Spinal cord (tissue), 10 donors: ENCODE data around the gene PPP1R15B. TPM values are rescaled to one million over a fixed set of nuclear protein-coding genes. Genes with fewer than 3 reads are reported as not detected.

ENCODE experiments used
- DNase-seq, 6 donors: peaks; one replicate each; pipeline versions ENCODE4 v3.0.0 to v3.0.0-alpha.2; 2013 to 2015; ENCODE audit warnings: low spot score in 6 of 6, low read depth in 4 of 6
- H3K27ac ChIP-seq: one replicate; pipeline ENCODE4 v1.5.1; 2013; ENCODE audit warnings: low read depth, low read length, control low read depth
- H3K27me3 ChIP-seq: one replicate; pipeline ENCODE4 v1.6.1; 2013; ENCODE audit warnings: low read length; ENCODE audit not compliant: control insufficient read depth, insufficient read depth
- H3K36me3 ChIP-seq: one replicate; pipeline ENCODE4 v1.6.1; 2013; ENCODE audit warnings: low read length; ENCODE audit not compliant: control insufficient read depth, insufficient read depth
- H3K4me1 ChIP-seq: one replicate; pipeline ENCODE4 v1.6.1; 2013; ENCODE audit warnings: low read length; ENCODE audit not compliant: control insufficient read depth, insufficient read depth
- H3K4me3 ChIP-seq: one replicate; pipeline ENCODE4 v1.5.1; 2013; ENCODE audit warnings: low read depth, low read length, control low read depth
- H3K9me3 ChIP-seq: one replicate; pipeline ENCODE4 v1.6.1; 2013; ENCODE audit warnings: low read length; ENCODE audit not compliant: control insufficient read depth, insufficient read depth
- WGBS: methylation state at CpG from one replicate; pipeline ENCODE4 v1.1.5; 2013; ENCODE audit warnings: missing lambda C conversion rate; ENCODE audit not compliant: insufficient coverage; 5-methylcytosine and 5-hydroxymethylcytosine counted together
- polyA plus RNA-seq, 2 donors: library from polyadenylated mRNA; unstranded; fragments of 120-200 nt; gene quantifications; one replicate each; pipeline ENCODE4 v1.2.1, GENCODE V29; 2013; ENCODE audit not compliant: insufficient read length in 2 of 2
- total RNA-seq, 2 donors: library from RNA; depleted of rRNA in 1 of 2; stranded (reverse); fragments of 120-200 nt in 1 of 2; fragments of >200 nt in 1 of 2; gene quantifications; one replicate each; pipeline versions ENCODE4 v1.2.3 to v1.2.4, GENCODE V29; 2013 to 2014
- donor health status: healthy.

Gene PPP1R15B
- total and polyA plus RNA-seq, 4 donors: 31.4 to 51.4 (median 36.0) TPM

- Histone ChIP-seq H3K27ac (no peak overlapping the region), H3K27me3 (no peaks in the 10 kb centered on the region), H3K4me1 (peaks cover 8% of the 10 kb centered on the region), H3K36me3 (peaks cover 14% of the 10 kb centered on the region), H3K9me3 (no peaks in the 10 kb centered on the region), H3K4me3 (peak overlapping the region; percentile 83)
- WGBS: no CpG with 5 or more reads among the region's 3 CpGs
- no peak for DNase-seq
Measured at GRCh38 chr1:204407295-204407971, 4.2 kb downstream of the PPP1R15B start.

- no CpG with 5 or more reads among the region's 4 CpGs for WGBS
- no peak overlapping the region for H3K27ac ChIP-seq
- no peak overlapping the region for H3K4me3 ChIP-seq
Measured at GRCh38 chr1:204406621-204407020, 5.0 kb downstream of the PPP1R15B start.

GRCh38 chr1:204405988-204406387 is 5.6 kb downstream of the PPP1R15B start:
- H3K27me3 ChIP-seq: no peaks in the 10 kb centered on the region
- no peak overlapping the region for H3K27ac ChIP-seq
- H3K9me3 ChIP-seq: no peaks in the 10 kb centered on the region
- peaks cover 15% of the 10 kb centered on the region for H3K36me3 ChIP-seq
- peaks cover 6% of the 10 kb centered on the region for H3K4me1 ChIP-seq
- no CpG with 5 or more reads among the region's 2 CpGs for WGBS
- H3K4me3 ChIP-seq: no peak overlapping the region
- peak in 1 of 6 donors; percentile 18 for DNase-seq

More at GRCh38 chr1:204406621-204407020, 5.0 kb downstream of the PPP1R15B start:
- no peaks in the 10 kb centered on the region for H3K27me3 ChIP-seq
- DNase-seq: no peak
- no peaks in the 10 kb centered on the region for H3K9me3 ChIP-seq
- H3K36me3 ChIP-seq: peaks cover 15% of the 10 kb centered on the region
- H3K4me1 ChIP-seq: peaks cover 6% of the 10 kb centered on the region

GRCh38 chr1:204404629-204405028 is 7.0 kb downstream of the PPP1R15B start:
- Histone ChIP-seq H3K27me3 (no peaks in the 10 kb centered on the region), H3K4me1 (peaks cover 6% of the 10 kb centered on the region), H3K36me3 (peaks cover 23% of the 10 kb centered on the region), H3K4me3 (no peak overlapping the region), H3K27ac (no peak overlapping the region), H3K9me3 (no peaks in the 10 kb centered on the region)
- no peak for DNase-seq
- WGBS: no CpG with 5 or more reads among the region's 2 CpGs

GRCh38 chr1:204402391-204402790 is 9.2 kb downstream of the PPP1R15B start:
- H3K4me1 ChIP-seq: peaks cover 9% of the 10 kb centered on the region
- 94% methylated on average over 3 of the region's 4 CpGs for WGBS
- no peak for DNase-seq
- no peaks in the 10 kb centered on the region for H3K9me3 ChIP-seq
- H3K27me3 ChIP-seq: no peaks in the 10 kb centered on the region
- peaks cover 29% of the 10 kb centered on the region for H3K36me3 ChIP-seq
- H3K27ac ChIP-seq: no peak overlapping the region
- no peak overlapping the region for H3K4me3 ChIP-seq

- H3K4me1 ChIP-seq: peaks cover 9% of the 10 kb centered on the region
- DNase-seq: no peak
- H3K27me3 ChIP-seq: no peaks in the 10 kb centered on the region
- no peak overlapping the region for H3K27ac ChIP-seq
- H3K4me3 ChIP-seq: no peak overlapping the region
- peaks cover 32% of the 10 kb centered on the region for H3K36me3 ChIP-seq
- H3K9me3 ChIP-seq: no peaks in the 10 kb centered on the region
- 93% methylated on average over 2 of the region's 3 CpGs for WGBS
Measured at GRCh38 chr1:204401730-204402129, 9.9 kb downstream of the PPP1R15B start.

GRCh38 chr1:204400882-204401510 is 10.6 kb downstream of the PPP1R15B start:
- Histone ChIP-seq H3K36me3 (peaks cover 28% of the 10 kb centered on the region), H3K27ac (no peak overlapping the region), H3K9me3 (no peaks in the 10 kb centered on the region), H3K27me3 (no peaks in the 10 kb centered on the region), H3K4me1 (peaks cover 3% of the 10 kb centered on the region), H3K4me3 (no peak overlapping the region)
- no CpG with 5 or more reads among the region's 6 CpGs for WGBS
- peak in 1 of 6 donors; percentile 76 for DNase-seq

- peak in 3 of 6 donors; percentile 51 to 89 (median 79) for DNase-seq
- Histone ChIP-seq H3K4me3 (no peak overlapping the region), H3K27ac (no peak overlapping the region), H3K27me3 (no peaks in the 10 kb centered on the region), H3K9me3 (no peaks in the 10 kb centered on the region), H3K36me3 (peaks cover 24% of the 10 kb centered on the region), H3K4me1 (peaks cover 3% of the 10 kb centered on the region)
- WGBS: no CpG with 5 or more reads among the region's 7 CpGs
Measured at GRCh38 chr1:204398197-204399125, 13.2 kb downstream of the PPP1R15B start.

GRCh38 chr1:204396015-204396583 is 15.5 kb downstream of the PPP1R15B start:
- no peaks in the 10 kb centered on the region for H3K27me3 ChIP-seq
- no peak for DNase-seq
- H3K4me1 ChIP-seq: peaks cover 3% of the 10 kb centered on the region
- peaks cover 17% of the 10 kb centered on the region for H3K36me3 ChIP-seq
- H3K9me3 ChIP-seq: no peaks in the 10 kb centered on the region
- no peak overlapping the region for H3K4me3 ChIP-seq
- no peak overlapping the region for H3K27ac ChIP-seq
- WGBS: 77% methylated on average over 2 of the region's 4 CpGs
